Large intestine (tissue), 3 donors: ENCODE results near the gene LANCL1. TPM values are rescaled to one million over a fixed set of nuclear protein-coding genes. Genes with fewer than 3 reads are reported as not detected.
"Not testable (repeated sequence)": the region's sequence is repeated elsewhere in the genome, so short reads cannot be mapped to it uniquely, and the experiment has no call there.

ENCODE experiments used
- DNase-seq, 2 donors: peaks; one replicate each; pipeline versions ENCODE4 v3.0.0 to v3.0.0-alpha.2; 2013
- H3K27ac ChIP-seq: one replicate; pipeline ENCODE4 v1.5.1; 2013; ENCODE audit warnings: low read length
- H3K27me3 ChIP-seq: 2 replicates; pipeline ENCODE4 v1.6.1; 2013; ENCODE audit warnings: low read length; ENCODE audit not compliant: control insufficient read depth, insufficient read depth
- H3K36me3 ChIP-seq: 2 replicates; pipeline ENCODE4 v1.6.1; 2013; ENCODE audit warnings: low read length; ENCODE audit not compliant: control insufficient read depth, insufficient read depth
- H3K4me1 ChIP-seq: one replicate; pipeline ENCODE4 v1.6.1; 2013; ENCODE audit warnings: low read length; ENCODE audit not compliant: control insufficient read depth, insufficient read depth
- H3K4me3 ChIP-seq: one replicate; pipeline ENCODE4 v1.5.1; 2013; ENCODE audit warnings: low read length
- H3K9me3 ChIP-seq: one replicate; pipeline ENCODE4 v1.6.1; 2013; ENCODE audit warnings: mild to moderate bottlenecking, low read depth, low read length, moderate library complexity; ENCODE audit not compliant: control insufficient read depth
- WGBS: methylation state at CpG from one replicate; pipeline ENCODE4 v1.1.5; 2013; ENCODE audit warnings: low lambda C conversion rate; ENCODE audit not compliant: insufficient coverage; 5-methylcytosine and 5-hydroxymethylcytosine counted together
- polyA plus RNA-seq: library from polyadenylated mRNA; unstranded; fragments of 120-200 nt; gene quantifications from one replicate; pipeline ENCODE4 v1.2.1, GENCODE V29; 2013

The LANCL1 gene
- polyA plus RNA-seq, 1 donor: 41.9 TPM

DNA sequence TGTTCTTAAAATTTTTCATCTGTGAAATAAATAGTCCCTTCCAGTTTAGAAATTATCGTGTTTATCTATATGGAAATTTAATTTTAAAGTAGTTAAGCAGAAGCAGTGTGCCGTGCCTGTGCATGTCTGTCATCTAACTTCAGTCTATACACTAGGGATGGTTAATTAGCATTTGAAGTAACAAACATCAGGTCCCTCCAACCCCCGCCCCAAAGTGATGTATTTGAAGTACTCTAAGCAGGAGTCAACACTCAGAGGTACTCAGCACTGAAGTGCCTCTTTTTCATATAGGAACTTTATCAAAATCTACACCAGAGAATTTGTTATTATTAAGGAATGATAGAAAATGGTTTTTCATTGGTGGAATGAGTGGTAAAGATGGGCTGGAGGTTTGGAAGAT is 33.0 kb downstream of the LANCL1 start:
- peaks cover 24% of the 10 kb centered on the region for H3K36me3 ChIP-seq
- DNase-seq: no peak
- no peaks in the 10 kb centered on the region for H3K9me3 ChIP-seq
- H3K4me3 ChIP-seq: no peak overlapping the region
- 80% methylated on average over 1 of the region's 3 CpGs for WGBS
- no peaks in the 10 kb centered on the region for H3K27me3 ChIP-seq
- no peak overlapping the region for H3K27ac ChIP-seq
- no peaks in the 10 kb centered on the region for H3K4me1 ChIP-seq

DNA sequence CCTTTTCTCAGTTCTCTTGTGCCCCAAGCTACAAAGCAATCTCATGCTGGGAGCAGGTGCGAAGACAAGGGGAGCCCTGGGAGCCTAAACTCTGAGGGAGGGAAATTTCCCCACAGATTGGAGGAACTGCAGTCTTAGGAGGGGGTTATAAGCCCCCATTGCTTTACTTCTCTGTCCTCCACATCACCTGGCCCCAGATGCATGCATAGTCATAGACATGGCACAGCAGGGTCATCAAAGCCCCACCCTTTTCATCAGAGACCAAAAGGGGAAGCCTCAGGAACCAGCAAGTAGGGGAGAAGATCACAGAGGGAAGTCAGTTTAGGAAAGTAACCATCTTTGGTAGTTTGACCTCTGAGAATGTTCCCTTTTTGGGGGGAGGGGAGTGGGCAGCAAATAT is 33.7 kb downstream of the LANCL1 start:
- H3K36me3 ChIP-seq: peaks cover 24% of the 10 kb centered on the region
- no peaks in the 10 kb centered on the region for H3K27me3 ChIP-seq
- WGBS: no CpG with 5 or more reads among the region's 1 CpG
- H3K4me1 ChIP-seq: no peaks in the 10 kb centered on the region
- DNase-seq: no peak
- H3K4me3 ChIP-seq: no peak overlapping the region
- H3K9me3 ChIP-seq: no peaks in the 10 kb centered on the region
- no peak overlapping the region for H3K27ac ChIP-seq

DNA sequence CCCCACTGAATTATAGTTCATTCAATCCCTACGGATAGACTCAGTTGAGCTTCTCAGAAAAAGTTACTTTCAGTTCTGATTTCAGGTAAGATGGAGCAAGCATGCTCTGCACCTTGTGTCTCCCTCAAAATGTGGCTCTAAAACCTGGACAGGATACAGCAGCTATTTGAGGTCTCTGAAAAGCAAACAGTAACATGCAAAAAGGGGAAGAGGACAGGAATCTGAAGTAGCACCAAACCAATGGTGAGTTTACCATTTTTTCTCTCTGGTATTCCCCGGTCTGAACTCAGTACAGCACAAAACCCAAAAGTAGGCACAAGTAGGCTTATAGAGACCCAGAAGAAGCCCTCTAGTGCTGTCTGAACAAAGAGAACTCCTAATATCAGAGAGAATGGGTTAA is 34.1 kb downstream of the LANCL1 start:
- no peak for DNase-seq
- WGBS: 89% methylated on average over 1 of the region's 2 CpGs
- peaks cover 24% of the 10 kb centered on the region for H3K36me3 ChIP-seq
- no peaks in the 10 kb centered on the region for H3K27me3 ChIP-seq
- H3K4me1 ChIP-seq: no peaks in the 10 kb centered on the region
- no peaks in the 10 kb centered on the region for H3K9me3 ChIP-seq
- no peak overlapping the region for H3K27ac ChIP-seq
- H3K4me3 ChIP-seq: no peak overlapping the region

DNA sequence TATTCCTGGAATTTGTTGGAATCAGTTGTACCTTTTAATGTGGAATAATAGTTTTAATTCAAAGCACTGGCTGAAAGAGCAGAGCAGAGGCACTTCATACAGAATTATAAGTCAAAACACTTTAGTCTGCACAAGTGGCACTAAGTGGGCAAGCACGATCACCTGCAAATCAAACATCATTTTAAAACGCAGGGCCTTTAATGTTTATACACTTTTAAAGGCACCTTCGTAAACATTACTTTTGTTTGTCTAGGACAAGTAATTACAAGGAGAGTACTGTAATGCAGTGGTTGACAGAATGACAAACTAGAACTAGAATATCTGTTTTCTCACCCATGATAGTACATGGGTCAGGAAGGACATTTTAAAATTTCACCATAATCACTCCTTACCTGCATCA is 36.4 kb downstream of the LANCL1 start:
- Histone ChIP-seq H3K27me3 (no peaks in the 10 kb centered on the region), H3K36me3 (peaks cover 33% of the 10 kb centered on the region), H3K4me1 (no peaks in the 10 kb centered on the region), H3K9me3 (no peaks in the 10 kb centered on the region), H3K27ac (no peak overlapping the region), H3K4me3 (no peak overlapping the region)
- WGBS: 48% methylated on average over 2 of the region's 3 CpGs
- DNase-seq: no peak

DNA sequence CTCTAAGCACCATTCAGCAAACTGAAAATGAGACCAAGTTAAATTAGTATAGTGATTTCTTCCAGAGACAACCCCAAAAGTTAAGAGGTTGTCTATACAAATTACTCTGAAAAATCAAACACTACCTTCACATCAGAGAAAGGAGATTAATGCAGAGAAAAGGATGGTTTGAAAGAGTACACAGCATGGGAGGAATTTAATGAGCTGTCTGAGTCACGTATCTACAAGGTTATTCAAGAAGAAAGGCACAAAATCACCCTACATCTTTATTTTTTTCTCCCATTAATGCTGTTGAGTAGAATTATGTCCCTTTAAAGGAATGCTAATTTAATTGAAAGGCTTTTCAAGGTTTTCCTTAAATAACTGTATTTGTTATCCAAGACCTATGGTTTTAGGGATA is 41.1 kb downstream of the LANCL1 start:
- DNase-seq: no peak
- Histone ChIP-seq H3K9me3 (no peaks in the 10 kb centered on the region), H3K36me3 (peaks cover 35% of the 10 kb centered on the region)

DNA sequence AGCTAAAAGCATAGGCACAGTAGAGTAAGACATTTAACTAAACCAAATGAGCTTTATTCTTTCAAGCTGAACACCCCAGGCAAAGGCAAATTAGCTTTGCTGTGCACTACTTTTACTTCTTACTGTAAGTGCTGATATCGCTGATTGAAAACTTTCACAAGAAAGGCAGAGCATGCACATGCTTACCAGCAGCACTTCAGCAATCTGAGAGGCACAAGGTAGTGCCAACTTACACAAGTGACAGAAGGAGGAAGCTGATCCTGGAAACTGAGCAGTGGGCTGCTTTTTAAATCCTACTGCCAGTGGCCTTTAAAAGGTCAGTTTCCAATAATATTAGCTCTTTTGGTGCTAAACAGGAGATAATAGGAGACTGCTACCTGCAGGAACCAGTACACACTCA is 43.9 kb downstream of the LANCL1 start:
- H3K27ac ChIP-seq: peak overlapping the region; percentile 51
- peaks cover 19% of the 10 kb centered on the region for H3K4me1 ChIP-seq
- H3K4me3 ChIP-seq: no peak overlapping the region
- H3K27me3 ChIP-seq: no peaks in the 10 kb centered on the region
- DNase-seq: peak in 1 of 2 donors; percentile 34
- no peaks in the 10 kb centered on the region for H3K9me3 ChIP-seq
- peaks cover 23% of the 10 kb centered on the region for H3K36me3 ChIP-seq
- 100% methylated on average over 1 of the region's 1 CpG for WGBS

More for the DNA sequence above, 41.1 kb downstream of the LANCL1 start:
- WGBS: 80% methylated on average over 1 of the region's 1 CpG
- no peaks in the 10 kb centered on the region for H3K27me3 ChIP-seq
- no peak overlapping the region for H3K4me3 ChIP-seq
- H3K4me1 ChIP-seq: peaks cover 19% of the 10 kb centered on the region
- no peak overlapping the region for H3K27ac ChIP-seq

DNA sequence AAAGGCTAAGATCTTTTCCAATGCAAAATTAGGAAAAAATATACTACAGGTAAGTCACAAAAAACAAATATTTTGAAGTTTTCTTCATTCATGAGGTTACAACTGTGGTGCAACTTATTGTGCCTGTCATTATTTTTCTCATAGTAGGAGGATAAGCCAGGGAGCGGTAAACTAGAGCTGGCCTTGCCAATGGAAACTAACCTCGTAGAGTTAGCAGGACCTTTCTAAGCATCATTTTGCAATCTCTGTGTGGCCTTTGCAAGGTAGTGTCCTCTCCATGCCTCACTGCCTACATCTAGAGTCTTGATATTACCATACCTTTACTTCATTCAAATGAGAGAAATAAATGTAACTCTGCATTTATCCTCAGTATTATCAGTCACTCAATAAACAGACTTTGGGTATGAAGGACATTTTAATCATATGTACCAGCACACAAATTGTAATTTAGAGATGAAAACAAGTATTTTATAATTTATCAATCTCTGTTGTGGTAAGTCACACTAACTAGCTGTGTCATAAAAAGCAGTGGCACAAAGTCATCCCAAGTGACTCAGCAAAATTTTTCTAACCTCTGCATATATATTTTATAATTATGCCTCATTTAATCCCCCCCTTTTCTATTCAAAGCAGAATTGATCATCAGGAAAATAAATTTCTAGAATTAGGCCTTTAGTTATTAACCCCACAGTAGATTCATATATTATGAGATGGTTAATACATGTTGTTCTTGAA is 47.0 kb downstream of the LANCL1 start:
- no peak overlapping the region for H3K27ac ChIP-seq
- 100% methylated on average over 1 of the region's 2 CpGs for WGBS
- no peaks in the 10 kb centered on the region for H3K27me3 ChIP-seq
- H3K9me3 ChIP-seq: peaks cover 5% of the 10 kb centered on the region
- H3K36me3 ChIP-seq: peaks cover 8% of the 10 kb centered on the region
- H3K4me1 ChIP-seq: peaks cover 19% of the 10 kb centered on the region
- no peak for DNase-seq
- H3K4me3 ChIP-seq: no peak overlapping the region

DNA sequence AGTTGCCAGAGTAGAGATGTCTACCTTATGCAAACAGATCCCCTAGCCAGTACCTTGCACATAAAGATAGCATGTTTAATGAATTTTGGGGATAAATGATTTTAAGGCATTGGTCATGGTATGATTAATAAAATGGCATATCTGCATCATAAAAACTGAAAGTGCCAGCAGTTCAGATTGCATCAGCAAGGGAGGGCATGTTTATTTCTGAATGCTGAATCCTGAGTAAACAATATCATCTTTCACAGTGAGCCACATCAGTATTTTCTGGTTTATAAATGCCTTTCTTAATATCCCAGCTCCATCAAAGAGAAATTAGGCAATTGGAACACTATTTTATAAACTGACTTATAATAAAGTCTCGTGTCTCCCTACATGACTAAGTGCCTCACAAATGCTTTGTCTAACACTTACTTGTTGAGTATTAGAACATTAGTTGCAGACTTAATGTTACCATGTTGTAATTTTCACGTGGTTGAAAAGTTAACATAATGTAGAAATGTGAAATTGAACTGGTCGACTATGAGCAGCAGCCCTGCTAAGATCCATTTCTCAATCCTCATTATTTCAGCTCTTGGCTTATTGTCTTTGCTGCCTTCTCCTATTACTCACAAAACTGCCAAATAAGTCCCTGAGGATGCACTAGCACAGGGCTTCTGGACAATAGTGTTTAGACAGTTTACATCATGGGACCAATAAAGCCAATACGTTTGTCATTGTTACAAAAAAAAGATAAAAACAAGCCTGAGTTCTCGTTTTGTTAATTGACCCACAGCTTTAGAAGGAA is 48.0 kb downstream of the LANCL1 start:
- H3K36me3 ChIP-seq: peaks cover 4% of the 10 kb centered on the region
- H3K4me1 ChIP-seq: peaks cover 15% of the 10 kb centered on the region
- DNase-seq: no peak
- H3K4me3 ChIP-seq: no peak overlapping the region
- H3K27ac ChIP-seq: no peak overlapping the region
- 89% methylated on average over 3 of the region's 5 CpGs for WGBS
- H3K9me3 ChIP-seq: peaks cover 5% of the 10 kb centered on the region
- H3K27me3 ChIP-seq: no peaks in the 10 kb centered on the region

DNA sequence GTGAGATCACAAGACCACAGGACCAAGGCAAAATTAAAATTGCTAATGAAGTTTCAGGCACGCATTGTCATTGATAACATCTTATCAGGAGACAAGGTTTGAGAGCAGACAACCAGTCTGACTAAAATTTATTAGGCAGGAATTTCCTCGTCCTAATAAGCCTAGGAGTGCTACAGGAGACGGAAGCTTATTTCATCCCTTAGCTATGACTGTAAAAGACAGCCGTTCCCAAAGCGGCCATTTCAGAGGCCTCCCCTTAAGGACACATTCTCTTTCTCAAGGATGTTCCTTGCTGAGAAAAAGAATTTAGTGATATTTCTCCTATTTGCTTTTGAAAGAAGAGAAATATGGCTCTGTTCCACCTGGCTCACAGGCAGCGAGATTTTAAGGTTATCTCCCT is 49.2 kb downstream of the LANCL1 start:
- 100% methylated on average over 1 of the region's 6 CpGs for WGBS
- DNase-seq, H3K27ac ChIP-seq: not testable (repeated sequence)

DNA sequence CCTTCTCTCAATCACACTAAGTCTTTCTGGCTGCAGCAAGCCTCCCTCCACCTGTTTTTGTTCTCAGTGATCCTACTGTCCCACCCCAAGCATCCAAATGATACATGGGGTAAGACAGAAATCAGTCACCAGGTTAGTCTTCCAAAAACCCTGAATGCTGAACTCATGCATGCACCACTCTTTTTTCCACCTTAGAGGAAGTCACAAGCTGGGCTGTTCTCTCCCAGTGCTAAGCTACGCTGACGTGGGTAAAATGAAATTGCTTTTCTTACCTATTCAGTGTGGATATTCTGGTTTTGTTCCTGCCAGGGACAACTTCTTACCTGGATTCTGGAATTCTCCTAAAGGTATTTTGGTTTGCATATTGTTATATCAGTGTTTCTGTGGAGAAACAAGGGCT is 54.2 kb downstream of the LANCL1 start:
- H3K4me3 ChIP-seq: no peak overlapping the region
- no peaks in the 10 kb centered on the region for H3K4me1 ChIP-seq
- no peaks in the 10 kb centered on the region for H3K36me3 ChIP-seq
- no CpG with 5 or more reads among the region's 2 CpGs for WGBS
- no peaks in the 10 kb centered on the region for H3K27me3 ChIP-seq
- peaks cover 5% of the 10 kb centered on the region for H3K9me3 ChIP-seq
- H3K27ac ChIP-seq: no peak overlapping the region
- DNase-seq: no peak

More for the DNA sequence above, 49.2 kb downstream of the LANCL1 start:
- not testable (repeated sequence) for H3K4me3 ChIP-seq, H3K27me3 ChIP-seq, H3K4me1 ChIP-seq, H3K9me3 ChIP-seq, H3K36me3 ChIP-seq
